HUES64 (cell line): Measurements from ENCODE around the gene SERF2. TPM values are rescaled to one million over a fixed set of nuclear protein-coding genes. Genes with fewer than 3 reads are reported as not detected.
"Not testable (repeated sequence)": the region's sequence is repeated elsewhere in the genome, so short reads cannot be mapped to it uniquely, and the experiment has no call there.

Experiments used
- H3K27ac ChIP-seq: 2 replicates; pipeline ENCODE4 v1.7.0; 2013; ENCODE audit warnings: low read depth, low read length, inconsistent platforms
- H3K27me3 ChIP-seq: 2 replicates; pipeline ENCODE4 v1.6.1; 2013; ENCODE audit warnings: mild to moderate bottlenecking, low read length; ENCODE audit not compliant: insufficient read depth
- H3K36me3 ChIP-seq: 2 replicates; pipeline ENCODE4 v1.6.1; 2013; ENCODE audit warnings: mild to moderate bottlenecking, low read length; ENCODE audit not compliant: insufficient read depth
- H3K4me1 ChIP-seq: 2 replicates; pipeline ENCODE4 v1.6.1; 2013; ENCODE audit warnings: mild to moderate bottlenecking, low read length, moderate library complexity; ENCODE audit not compliant: insufficient read depth
- H3K4me3 ChIP-seq: 2 replicates; pipeline ENCODE4 v1.5.1; 2013; ENCODE audit warnings: mild to moderate bottlenecking, low read length, moderate library complexity
- H3K9ac ChIP-seq: 2 replicates; pipeline ENCODE4 v1.6.1; 2013; ENCODE audit warnings: mild to moderate bottlenecking, low read depth, low read length
- H3K9me3 ChIP-seq: 2 replicates; pipeline ENCODE4 v1.6.1; 2013; ENCODE audit warnings: low read depth, low read length; ENCODE audit not compliant: insufficient read depth
- WGBS: fragments of 150-250, 120-280 bp; methylation state at CpG from one replicate; pipeline ENCODE4 v1.1.7; 2013; ENCODE audit warnings: missing lambda C conversion rate; 5-methylcytosine and 5-hydroxymethylcytosine counted together
- polyA plus RNA-seq, 2 experiments: library from polyadenylated mRNA; stranded (reverse); fragments of 50-300 nt; gene quantifications; one replicate each; pipeline ENCODE4 v1.2.3, GENCODE V29; 2013

Gene SERF2
- polyA plus RNA-seq (2013, experiment 1 of 2) = 576 TPM
- polyA plus RNA-seq (2013, experiment 2 of 2) = 606 TPM

DNA sequence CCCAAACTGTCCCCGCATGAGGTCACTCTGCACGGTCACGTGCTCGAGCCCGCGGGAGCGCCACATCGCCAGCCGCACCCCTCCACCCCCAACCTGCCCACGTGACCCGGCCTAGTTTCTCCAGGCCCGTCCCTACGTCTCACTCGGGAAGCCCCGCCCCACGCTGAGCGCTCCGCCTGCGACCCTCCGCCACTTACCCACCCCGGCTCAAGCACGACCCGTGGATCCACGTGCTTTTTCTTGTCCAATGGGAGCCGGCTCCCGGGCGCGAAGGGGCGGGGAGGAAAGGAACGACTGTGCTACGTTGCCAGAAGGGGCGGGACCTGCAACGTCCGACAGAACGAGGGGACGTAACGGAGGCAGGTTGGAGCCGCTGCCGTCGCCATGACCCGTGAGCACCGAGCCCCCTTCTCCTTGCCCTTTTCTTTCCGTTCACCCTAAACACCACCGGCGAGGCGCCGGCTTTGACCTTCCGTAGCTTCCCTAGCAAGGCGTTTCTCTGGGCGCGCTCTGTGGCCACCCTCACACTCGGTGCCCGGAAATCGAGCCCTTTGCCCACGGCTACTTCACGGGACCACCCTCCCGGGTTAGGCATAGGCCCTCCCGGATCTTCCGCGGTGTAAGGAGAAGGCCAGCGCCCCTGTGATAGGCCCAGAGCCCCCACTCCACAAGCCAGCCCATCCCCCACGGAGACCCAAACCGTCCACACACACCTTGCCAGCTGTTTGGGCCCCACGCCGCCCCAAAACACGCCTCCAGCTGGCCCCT lies at the start of gene SERF2:
SERF2 (plus strand) TSS at position 328 of the 768 bp plus-strand sequence; CDS start at position 385, 57 bp downstream.
- Histone ChIP-seq H3K27me3 (no peaks in the 10 kb centered on the region), H3K27ac (peak within 1 kb of the TSS; percentile 87), H3K9ac (peak within 1 kb of the TSS; percentile 97), H3K4me3 (peak within 1 kb of the TSS; percentile 98), H3K4me1 (peaks cover 32% of the 10 kb centered on the region), H3K36me3 (peaks cover 40% of the 10 kb centered on the region), H3K9me3 (no peaks in the 10 kb centered on the region)
- under 1% methylated on average over 66 of the region's 66 CpGs for WGBS

DNA sequence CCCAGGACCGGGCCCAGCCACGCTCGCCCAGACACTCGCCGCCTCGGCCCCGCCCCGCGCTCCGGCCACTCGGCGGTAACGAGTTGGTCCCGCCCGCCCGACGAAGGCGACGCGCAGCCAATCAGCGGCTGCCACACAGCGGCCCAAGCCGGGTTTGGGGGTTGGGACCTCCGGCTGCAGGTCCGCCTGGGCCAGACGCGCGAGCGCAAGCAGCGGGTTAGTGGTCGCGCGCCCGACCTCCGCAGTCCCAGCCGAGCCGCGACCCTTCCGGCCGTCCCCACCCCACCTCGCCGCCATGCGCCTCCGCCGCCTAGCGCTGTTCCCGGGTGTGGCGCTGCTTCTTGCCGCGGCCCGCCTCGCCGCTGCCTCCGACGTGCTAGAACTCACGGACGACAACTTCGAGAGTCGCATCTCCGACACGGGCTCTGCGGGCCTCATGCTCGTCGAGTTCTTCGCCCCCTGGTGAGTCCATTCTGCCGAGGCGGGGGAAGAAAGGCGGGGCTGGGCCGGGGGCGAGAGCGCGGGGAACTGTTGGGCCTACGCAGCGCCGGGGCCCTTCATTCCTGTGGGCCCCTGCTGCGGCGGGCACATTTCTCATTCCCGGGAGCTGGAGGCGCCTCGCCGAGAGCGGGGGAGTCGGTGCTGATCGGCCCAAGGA lies 45.7 kb upstream of the SERF2 start, which contains the start of gene PDIA3:
PDIA3 (plus strand) TSS at position 194 of the 658 bp plus-strand sequence; CDS start at position 296, 102 bp downstream.
- H3K9me3 ChIP-seq, H3K4me1 ChIP-seq, H3K27me3 ChIP-seq: not testable (repeated sequence)
- under 1% methylated on average over 84 of the region's 84 CpGs for WGBS
- Histone ChIP-seq H3K9ac (peak within 1 kb of the TSS; percentile 94), H3K27ac (peak within 1 kb of the TSS; percentile 96), H3K36me3 (peaks cover 13% of the 10 kb centered on the region), H3K4me3 (peak within 1 kb of the TSS; percentile 83)

GRCh38 chr15:43746903-43747309 lies 45.2 kb upstream of the SERF2 start:
- WGBS = 1% methylated on average over 12 of the region's 12 CpGs
- peak overlapping the region; percentile 94 for H3K9ac ChIP-seq
- not testable (repeated sequence) for H3K27me3 ChIP-seq, H3K9me3 ChIP-seq, H3K4me1 ChIP-seq
- H3K36me3 ChIP-seq = peaks cover 18% of the 10 kb centered on the region
- H3K27ac ChIP-seq = peak overlapping the region; percentile 96
- peak overlapping the region; percentile 83 for H3K4me3 ChIP-seq

DNA sequence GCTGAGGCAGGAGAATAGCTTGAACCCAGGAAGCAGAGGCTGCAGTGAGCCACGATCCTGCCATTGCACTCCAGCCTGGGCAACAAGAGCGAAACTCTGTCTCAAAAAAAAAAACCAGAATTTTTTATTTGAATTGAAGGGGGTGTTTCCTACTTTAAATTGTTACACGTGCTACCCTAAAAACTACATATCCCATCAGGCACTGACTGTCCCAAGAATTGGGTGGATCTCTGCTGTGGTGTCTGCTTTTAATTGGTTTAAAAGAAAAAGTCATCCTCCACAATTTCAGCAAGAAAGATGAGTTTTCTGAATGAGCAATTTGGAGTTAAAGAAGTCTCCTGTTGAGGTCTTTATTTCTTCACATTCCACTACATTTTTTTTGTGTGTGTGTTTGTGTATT lies 43.7 kb upstream of the SERF2 start:
- Histone ChIP-seq H3K9me3 (no peaks in the 10 kb centered on the region), H3K4me1 (0 out of 2 replicates have a peak, but pooled peaks cover 2% of the 10 kb centered on the region), H3K4me3 (peak overlapping the region; percentile 83), H3K27me3 (no peaks in the 10 kb centered on the region), H3K9ac (no peak overlapping the region), H3K36me3 (peaks cover 32% of the 10 kb centered on the region), H3K27ac (no peak overlapping the region)
- 84% methylated on average over 2 of the region's 3 CpGs for WGBS

GRCh38 chr15:43749690-43750345 lies 42.3 kb upstream of the SERF2 start:
- Histone ChIP-seq H3K4me1 (0 out of 2 replicates have a peak, but pooled peaks cover 2% of the 10 kb centered on the region), H3K9ac (no peak overlapping the region), H3K27ac (no peak overlapping the region), H3K36me3 (peaks cover 47% of the 10 kb centered on the region), H3K27me3 (no peaks in the 10 kb centered on the region), H3K9me3 (no peaks in the 10 kb centered on the region), H3K4me3 (peak overlapping the region; percentile 19; the same call in 1 of the 2 replicates)
- 90% methylated on average over 7 of the region's 12 CpGs for WGBS

GRCh38 chr15:43751885-43752284 lies 40.2 kb upstream of the SERF2 start:
- H3K36me3 ChIP-seq = peaks cover 67% of the 10 kb centered on the region
- H3K9ac ChIP-seq = no peak overlapping the region
- 0 out of 2 replicates have a peak, but pooled peaks cover 2% of the 10 kb centered on the region for H3K4me1 ChIP-seq

DNA sequence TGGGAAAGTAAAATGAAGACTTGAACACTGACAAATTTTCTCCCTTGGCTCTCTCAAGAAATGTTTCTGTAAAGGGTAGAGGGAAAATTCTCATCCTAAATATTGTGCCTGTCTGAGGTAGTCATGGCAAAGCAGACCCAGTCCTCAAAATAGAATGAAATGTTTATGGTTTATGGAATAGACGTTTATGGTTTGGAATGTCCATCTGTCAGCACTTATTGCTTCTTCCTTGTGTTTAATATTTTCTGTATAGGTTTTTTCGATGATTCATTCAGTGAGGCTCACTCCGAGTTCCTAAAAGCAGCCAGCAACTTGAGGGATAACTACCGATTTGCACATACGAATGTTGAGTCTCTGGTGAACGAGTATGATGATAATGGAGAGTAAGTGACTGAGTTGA lies 29.3 kb upstream of the SERF2 start:
- H3K9ac ChIP-seq = no peak overlapping the region
- H3K4me1 ChIP-seq = no peaks in the 10 kb centered on the region
- H3K36me3 ChIP-seq = peaks cover 99% of the 10 kb centered on the region
- 95% methylated on average over 6 of the region's 6 CpGs for WGBS
- no peaks in the 10 kb centered on the region for H3K9me3 ChIP-seq
- H3K4me3 ChIP-seq = no peak overlapping the region
- H3K27me3 ChIP-seq = no peaks in the 10 kb centered on the region
- no peak overlapping the region for H3K27ac ChIP-seq

More at GRCh38 chr15:43751885-43752284, 40.2 kb upstream of the SERF2 start:
- 91% methylated on average over 6 of the region's 6 CpGs for WGBS
- Histone ChIP-seq H3K27me3 (no peaks in the 10 kb centered on the region), H3K27ac (no peak overlapping the region), H3K9me3 (no peaks in the 10 kb centered on the region), H3K4me3 (no peak overlapping the region)

DNA sequence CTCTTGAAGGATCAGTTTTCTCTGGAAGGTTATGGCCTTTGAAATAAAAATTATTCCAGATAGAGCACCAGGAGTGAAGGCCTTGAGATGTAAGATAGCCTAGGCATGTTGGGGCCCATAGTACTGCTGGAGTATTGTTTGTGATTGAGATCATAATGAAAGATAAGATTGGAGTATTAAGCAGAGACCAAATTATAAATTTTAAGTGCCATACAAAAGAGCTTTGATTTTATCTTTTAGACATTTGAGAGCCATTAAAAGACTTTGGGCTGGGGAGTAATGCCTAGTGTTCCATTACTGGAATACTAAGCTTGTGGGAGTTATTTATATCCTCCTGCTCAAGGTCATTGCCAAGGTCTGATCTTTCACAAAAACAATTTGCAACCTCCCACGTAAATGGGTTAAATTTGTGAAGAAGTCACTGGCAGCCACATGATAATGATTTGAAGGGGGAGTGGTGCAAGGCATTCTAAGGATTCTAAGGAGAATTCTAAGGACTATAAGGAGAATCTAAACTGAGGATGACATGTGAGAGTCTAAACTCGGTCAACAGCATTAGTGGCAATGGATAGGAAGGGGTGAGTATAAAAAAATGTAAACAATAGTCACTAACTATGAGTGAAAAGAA lies 28.2 kb upstream of the SERF2 start:
- Histone ChIP-seq H3K9ac (no peak overlapping the region), H3K4me3 (no peak overlapping the region), H3K27me3 (no peaks in the 10 kb centered on the region), H3K27ac (no peak overlapping the region), H3K4me1 (no peaks in the 10 kb centered on the region), H3K36me3 (peaks cover 99% of the 10 kb centered on the region), H3K9me3 (no peaks in the 10 kb centered on the region)
- WGBS = 96% methylated on average over 2 of the region's 2 CpGs

DNA sequence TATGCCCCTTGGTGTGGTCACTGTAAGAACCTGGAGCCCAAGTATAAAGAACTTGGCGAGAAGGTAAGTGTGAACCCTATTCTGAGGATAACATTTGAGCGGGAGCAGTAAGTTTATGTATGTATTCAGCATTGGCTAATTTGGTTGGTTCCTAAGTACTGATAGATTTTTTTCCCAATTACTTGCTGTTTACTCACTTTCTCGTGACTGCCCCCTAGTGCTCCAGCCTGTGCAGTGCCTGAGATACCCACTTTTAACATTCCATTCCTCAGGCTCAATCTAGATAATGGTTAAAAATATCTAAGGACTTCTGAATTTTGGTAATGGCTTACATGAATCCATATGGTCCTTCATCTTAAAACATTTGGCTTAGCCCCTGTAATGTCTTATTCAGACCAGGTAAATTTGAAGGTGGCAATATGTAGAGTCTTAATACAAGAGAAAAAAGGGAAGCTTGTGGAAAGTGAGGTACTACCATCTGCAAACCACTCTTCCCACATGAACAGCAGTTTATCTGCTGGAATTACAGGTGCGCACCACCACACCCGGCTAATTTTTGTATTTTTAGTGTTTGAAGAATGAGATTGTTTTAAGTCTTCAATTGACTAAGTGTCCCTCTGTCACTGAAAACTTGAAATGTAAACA lies 22.4 kb upstream of the SERF2 start:
- Histone ChIP-seq H3K4me3 (no peak overlapping the region), H3K27me3 (no peaks in the 10 kb centered on the region), H3K27ac (no peak overlapping the region), H3K4me1 (no peaks in the 10 kb centered on the region), H3K36me3 (peaks cover 96% of the 10 kb centered on the region), H3K9me3 (no peaks in the 10 kb centered on the region), H3K9ac (no peak overlapping the region)
- 75% methylated on average over 5 of the region's 5 CpGs for WGBS

GRCh38 chr15:43771816-43772215 lies 20.3 kb upstream of the SERF2 start:
- Histone ChIP-seq H3K27me3 (peaks cover 11% of the 10 kb centered on the region; the same call in 1 of the 2 replicates), H3K9me3 (no peaks in the 10 kb centered on the region), H3K36me3 (peaks cover 75% of the 10 kb centered on the region), H3K9ac (no peak overlapping the region), H3K4me1 (0 out of 2 replicates have a peak, but pooled peaks cover 7% of the 10 kb centered on the region), H3K27ac (no peak overlapping the region), H3K4me3 (no peak overlapping the region)
- 93% methylated on average over 2 of the region's 2 CpGs for WGBS
